Superior temporal gyrus (tissue), 1 donor: ENCODE results near the gene IZUMO1.

Source experiments
- DNase-seq: peaks from one replicate; pipeline ENCODE4 v3.0.0-alpha.2; 2016; ENCODE audit errors: extremely low spot score

The IZUMO1 gene

GRCh38 chr19:48757089-48757675 lies 10.5 kb upstream of the IZUMO1 start:
- DNase-seq: no peak

DNA sequence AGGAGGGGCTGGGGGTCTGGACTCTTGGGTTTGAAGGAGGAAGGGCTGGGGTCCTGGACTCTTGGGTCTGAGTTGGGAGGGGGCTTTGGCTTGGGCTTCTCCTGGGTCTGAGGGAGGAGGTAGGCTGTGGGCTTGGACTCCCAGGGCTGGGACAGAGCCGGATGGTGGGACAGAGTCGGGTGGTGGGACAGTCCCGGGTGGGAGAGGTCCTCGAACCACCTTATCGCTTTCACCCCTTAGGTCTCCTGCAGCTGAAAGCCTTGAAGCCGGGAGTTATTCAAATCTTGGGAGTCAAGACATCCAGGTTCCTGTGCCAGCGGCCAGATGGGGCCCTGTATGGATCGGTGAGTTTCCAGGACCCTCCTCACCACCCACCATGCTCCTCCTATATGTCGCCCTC lies 10.0 kb upstream of the IZUMO1 start:
- DNase-seq: no peak

- no peak for DNase-seq
Measured at GRCh38 chr19:48756212-48756611, 9.5 kb upstream of the IZUMO1 start.

GRCh38 chr19:48755787-48756186 lies 9.1 kb upstream of the IZUMO1 start:
- no peak for DNase-seq

- no peak for DNase-seq
Measured at GRCh38 chr19:48755084-48755641, 8.5 kb upstream of the IZUMO1 start, which contains the start of gene FGF21. TSS of gene FGF21 (plus strand) at chr19:48755524. CDS start at chr19:48756237, 713 bp downstream.

- DNase-seq: no peak
Measured at GRCh38 chr19:48752496-48753365, 6.0 kb upstream of the IZUMO1 start, which contains the start of gene FUT1. TSS of gene FUT1 (minus strand) at chr19:48752641. CDS start at chr19:48751281, 1,360 bp downstream.

DNA sequence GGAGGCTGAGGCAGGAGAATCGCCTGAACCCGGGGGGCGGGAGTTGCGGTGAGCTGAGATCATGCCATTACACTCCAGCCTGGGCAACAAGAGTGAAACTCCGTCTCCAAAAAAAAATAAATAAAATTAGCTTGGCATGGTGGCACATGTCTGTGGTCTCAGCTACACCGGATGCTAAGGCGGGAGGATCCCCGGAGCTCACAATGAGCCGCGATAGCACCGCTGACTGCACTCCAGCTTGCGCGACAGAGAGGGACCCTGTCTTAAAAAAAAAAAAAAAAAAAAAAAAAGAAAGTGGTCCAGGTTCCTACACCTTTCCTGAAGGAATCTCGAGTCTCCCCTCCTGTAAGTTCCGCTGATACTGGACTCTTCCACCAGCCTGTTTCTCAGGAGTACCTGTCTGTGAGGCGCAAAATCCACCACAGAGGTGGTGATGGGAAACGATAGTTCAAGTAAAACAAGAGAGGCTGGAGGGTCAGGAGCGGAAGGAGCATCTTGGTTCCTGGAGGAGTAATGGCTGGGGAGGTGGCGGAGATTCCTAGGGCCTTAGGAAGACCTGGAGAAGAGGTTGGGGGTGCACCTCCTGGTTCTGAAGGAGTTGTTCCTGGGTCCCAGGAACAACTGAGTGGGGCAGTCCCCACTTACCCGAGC lies 5.3 kb upstream of the IZUMO1 start:
- DNase-seq: no peak

- DNase-seq: no peak
Measured at GRCh38 chr19:48750771-48751504, 4.2 kb upstream of the IZUMO1 start.

DNA sequence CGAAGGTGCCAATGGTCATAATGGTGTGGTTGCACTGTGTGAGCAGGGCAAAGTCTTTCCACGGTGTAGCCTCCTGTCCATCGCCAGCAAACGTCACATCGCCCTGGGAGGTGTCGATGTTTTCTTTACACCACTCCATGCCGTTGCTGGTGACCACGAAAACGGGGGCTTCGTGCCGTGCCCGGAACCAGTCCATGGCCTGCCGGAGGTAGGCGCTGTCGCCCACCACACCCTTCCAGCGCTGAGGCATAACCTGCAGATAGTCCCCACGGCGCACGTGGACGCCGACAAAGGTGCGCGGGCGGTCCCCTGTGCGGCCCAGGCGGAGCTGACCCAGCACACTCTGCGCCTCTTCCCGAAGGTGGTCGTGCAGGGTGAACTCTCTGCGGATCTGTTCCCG lies 3.6 kb upstream of the IZUMO1 start:
- no peak for DNase-seq

- no peak for DNase-seq
Measured at GRCh38 chr19:48749571-48750198, 3.0 kb upstream of the IZUMO1 start.

- DNase-seq: no peak
Measured at GRCh38 chr19:48746110-48746509, 599 bp downstream of the IZUMO1 start.

DNA sequence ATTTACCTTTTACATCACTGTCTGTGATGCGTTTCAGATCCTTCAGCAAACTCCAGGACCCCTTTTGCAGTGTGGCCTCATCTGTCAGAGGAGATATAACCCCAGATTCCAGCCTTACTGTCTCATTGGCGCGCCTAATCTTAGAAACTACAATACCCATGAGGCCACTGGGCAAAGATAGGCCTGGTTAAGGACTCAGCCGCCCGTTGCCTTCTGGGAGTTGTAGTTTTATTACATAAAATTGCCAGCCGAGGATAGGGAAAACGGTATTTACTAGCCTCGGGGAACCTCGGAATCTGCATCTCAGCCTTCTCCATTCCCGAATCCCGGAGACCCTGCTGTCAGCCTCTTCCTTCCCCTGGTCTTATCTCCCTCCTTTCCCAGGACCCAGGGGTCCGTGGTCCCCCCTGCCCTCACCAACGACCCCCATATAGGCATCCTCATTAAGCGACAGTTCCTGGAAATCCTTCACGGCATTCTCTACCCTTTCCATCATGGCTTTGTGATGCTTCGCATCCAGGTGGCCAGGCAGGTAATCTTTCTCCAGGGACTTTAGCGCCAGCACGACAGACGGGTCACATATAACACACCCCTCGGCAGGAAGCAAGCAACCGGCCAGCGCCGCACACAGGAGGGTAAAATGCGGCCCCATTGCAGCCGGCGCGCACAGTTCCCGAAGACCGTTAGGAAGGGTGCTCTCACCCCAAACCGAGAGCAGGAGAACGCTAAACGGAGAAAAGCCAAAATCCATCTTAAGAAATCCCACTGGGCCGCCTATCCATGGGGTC lies 1.3 kb downstream of the IZUMO1 start:
- DNase-seq: peak; percentile 90

GRCh38 chr19:48742096-48742495 lies 4.6 kb downstream of the IZUMO1 start:
- DNase-seq: no peak

GRCh38 chr19:48741129-48741999 lies 5.3 kb downstream of the IZUMO1 start:
- DNase-seq: no peak

- DNase-seq: no peak
Measured at GRCh38 chr19:48740164-48740972, 6.3 kb downstream of the IZUMO1 start, which contains the start of gene RASIP1. TSS of gene RASIP1 (minus strand) at chr19:48740610. CDS start at chr19:48740282, 328 bp downstream.

DNA sequence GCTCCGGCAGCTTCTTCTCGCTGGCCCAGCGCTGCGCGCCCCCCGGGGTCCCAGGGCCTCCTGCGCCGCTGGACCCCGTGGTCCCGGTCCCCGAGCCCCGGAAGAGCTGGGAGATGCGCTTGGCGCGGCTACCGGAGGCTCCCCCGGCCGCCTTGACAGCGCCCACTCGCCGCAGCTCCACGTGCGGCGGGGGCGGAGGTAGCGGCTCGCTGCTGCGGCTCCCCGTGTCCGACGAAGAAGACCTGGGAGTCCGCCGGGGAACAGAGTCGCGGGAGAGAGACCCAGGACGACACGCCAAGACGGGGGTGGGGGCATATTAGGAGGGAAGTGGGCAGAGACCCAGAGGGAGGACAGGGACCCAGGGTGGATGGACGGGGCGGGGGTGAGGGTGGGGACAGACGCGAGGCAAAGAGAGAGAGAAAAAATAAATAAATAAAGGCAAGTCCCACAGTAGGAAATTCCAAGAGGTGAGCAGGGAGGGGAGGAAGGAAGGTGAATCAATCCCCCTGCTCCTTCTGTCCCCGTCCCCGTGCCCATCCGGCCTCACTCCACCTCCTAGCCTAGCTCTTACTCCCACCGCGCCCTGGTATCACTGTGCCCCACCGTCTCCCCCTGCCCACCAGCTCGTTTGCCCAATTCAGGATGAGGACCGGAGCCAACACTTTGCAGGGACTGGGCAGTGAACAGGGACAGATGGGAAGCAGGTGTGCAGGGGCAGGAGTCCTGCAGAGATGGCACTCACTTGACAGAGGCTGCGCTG lies 7.1 kb downstream of the IZUMO1 start:
- DNase-seq: no peak

GRCh38 chr19:48738557-48739403 lies 7.9 kb downstream of the IZUMO1 start:
- DNase-seq: no peak
